Urothelium cell line (cell line): ENCODE data around the gene NT5E.
"Not testable (repeated sequence)": the region's sequence is repeated elsewhere in the genome, so short reads cannot be mapped to it uniquely, and the experiment has no call there.

ENCODE experiments used
- DNase-seq: peaks from one replicate; pipeline ENCODE4 v3.0.0; 2011; ENCODE audit warnings: low spot score, mixed read lengths
- FAIRE-seq: peaks from 2 replicates; lab custom pipeline; 2011; peaks lifted over from hg19 to GRCh38; lab: Jason Lieb, UNC

The NT5E gene

GRCh38 chr6:85449818-85450759 is at the start of gene NT5E:
Gene NT5E (plus strand): TSS chr6:85450083. CDS start chr6:85450140, 57 bp downstream.
- FAIRE-seq, result no peak
- DNase-seq, result no peak

DNA sequence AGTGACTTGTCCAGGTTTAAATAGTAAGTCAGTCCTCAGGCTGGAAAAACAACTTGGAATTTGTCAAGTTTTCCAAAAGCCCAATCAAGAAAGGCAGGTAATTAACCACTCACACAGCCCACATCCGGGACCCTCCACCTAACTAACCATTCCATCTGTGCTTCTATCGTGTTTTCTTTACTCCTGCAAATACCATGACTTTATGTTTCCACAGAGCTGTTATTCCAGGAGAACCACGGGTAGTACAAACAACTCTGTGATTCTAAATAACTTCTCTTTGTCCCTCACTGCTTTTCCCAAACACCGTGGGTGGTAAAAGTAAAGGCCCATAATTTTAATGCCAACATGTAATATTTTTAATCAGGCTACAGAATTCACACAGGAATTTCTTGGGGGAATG is 49.6 kb upstream of the NT5E start:
- DNase-seq (no peak), FAIRE-seq (no peak)

- FAIRE-seq, result no peak
Observed at GRCh38 chr6:85401186-85402021, 48.5 kb upstream of the NT5E start.

DNA sequence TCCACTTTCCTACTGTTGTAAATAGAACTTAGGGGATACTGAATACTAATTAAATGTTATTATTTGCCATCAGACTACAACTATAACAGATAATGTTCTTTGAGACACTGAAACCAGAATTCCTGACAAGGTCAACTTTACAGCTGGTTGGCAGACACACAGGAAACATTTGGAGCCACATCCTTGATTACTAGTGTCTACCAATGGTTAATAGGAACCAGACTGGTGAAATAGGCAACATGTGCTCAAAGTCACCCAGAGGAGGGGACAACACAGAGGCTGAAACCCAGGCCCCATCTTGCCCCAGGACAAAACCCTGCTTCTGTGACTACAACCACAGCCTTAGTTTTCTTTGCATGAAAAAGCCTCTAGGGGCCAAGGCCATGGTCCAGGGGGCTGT is 47.8 kb upstream of the NT5E start:
- FAIRE-seq, result no peak

More at GRCh38 chr6:85401186-85402021, 48.5 kb upstream of the NT5E start:
- no peak for DNase-seq

DNA sequence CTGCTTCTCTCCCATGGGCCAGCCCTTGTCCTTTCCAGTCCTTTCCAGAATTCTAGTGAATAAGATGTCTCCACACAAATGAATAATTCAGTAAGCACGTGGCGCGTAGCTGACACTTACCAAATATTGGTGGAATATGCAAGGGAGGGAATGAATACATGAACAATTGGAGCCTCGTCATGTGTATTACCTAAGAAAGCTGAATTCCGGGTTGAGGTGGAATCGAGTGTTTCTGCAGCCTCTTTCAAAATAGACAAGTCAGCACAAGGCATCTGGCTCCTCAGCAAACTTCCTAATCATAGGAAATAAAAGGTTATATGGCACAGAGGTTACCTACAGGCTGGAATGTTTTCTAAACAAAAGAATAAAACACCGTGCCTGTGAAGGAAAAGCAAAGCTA is 47.0 kb upstream of the NT5E start:
- DNase-seq (no peak), FAIRE-seq (no peak)

More for the DNA sequence above, 47.8 kb upstream of the NT5E start:
- no peak for DNase-seq

DNA sequence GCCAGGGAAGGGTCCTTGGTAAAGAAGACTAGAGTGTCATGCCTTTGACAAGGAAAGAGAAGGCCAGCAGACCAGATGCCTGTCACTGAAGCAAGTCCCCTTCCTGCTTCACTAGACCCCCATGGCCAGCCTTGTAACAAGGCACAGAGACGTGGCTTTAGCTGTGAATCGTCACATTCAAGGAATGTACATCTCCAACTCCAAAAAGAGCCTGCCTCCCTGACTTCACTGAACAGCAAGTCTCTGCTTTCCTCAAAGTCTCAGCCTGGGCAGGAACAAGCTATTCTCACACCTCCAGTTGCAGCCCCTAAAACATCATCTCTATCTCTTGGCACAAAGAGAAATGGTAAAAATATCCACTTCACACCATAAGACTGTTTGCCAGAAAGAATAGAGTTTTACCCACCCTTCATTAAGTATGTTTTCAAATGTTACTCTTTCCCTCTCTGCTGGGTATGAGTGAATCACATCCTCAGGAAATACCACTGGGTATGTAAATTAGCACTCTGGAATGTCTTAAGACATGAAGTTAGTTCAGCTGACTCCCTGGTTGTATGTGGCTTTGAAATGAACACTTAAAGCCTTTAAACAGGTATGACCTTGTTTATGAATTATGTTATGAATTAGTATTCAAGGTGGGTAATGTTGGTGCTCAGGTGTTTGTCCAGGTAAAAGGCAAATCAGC is 46.4 kb upstream of the NT5E start:
- FAIRE-seq (no peak), DNase-seq (peak; percentile 41)

- not testable (repeated sequence) for DNase-seq
Observed at GRCh38 chr6:85404016-85404563, 45.8 kb upstream of the NT5E start.

GRCh38 chr6:85404564-85405174 is 45.2 kb upstream of the NT5E start:
- FAIRE-seq, result no peak

More at GRCh38 chr6:85404016-85404563, 45.8 kb upstream of the NT5E start:
- not testable (repeated sequence) for FAIRE-seq

GRCh38 chr6:85405175-85405852 is 44.6 kb upstream of the NT5E start:
- no peak for FAIRE-seq
- DNase-seq, result no peak

More at GRCh38 chr6:85404564-85405174, 45.2 kb upstream of the NT5E start:
- DNase-seq, result peak; percentile 63

- DNase-seq (no peak), FAIRE-seq (no peak)
Observed at GRCh38 chr6:85405853-85406198, 44.1 kb upstream of the NT5E start.

- FAIRE-seq (no peak), DNase-seq (no peak)
Observed at GRCh38 chr6:85406641-85407075, 43.2 kb upstream of the NT5E start.

DNA sequence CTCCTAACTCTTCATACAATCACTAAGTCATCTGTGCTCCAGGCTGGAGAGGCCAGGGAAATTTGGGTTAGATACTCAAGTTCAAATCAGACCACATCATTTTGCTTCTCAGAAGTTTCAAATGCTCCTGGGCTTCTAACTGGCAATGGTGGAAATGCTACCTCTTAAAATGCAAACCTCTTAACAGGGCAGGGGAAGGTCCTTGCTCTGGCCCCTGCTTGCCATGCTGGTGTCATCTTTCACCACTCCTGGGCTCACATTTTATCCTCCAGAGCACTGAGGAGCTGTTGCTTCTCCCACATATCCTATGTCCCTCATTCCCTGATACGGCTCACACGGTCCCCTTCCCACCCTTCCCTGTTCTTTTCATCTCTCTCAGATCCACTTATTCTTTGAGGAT is 41.8 kb upstream of the NT5E start:
- DNase-seq, result no peak

GRCh38 chr6:85412911-85413430 is 36.9 kb upstream of the NT5E start:
- DNase-seq (no peak), FAIRE-seq (no peak)

More for the DNA sequence above, 41.8 kb upstream of the NT5E start:
- no peak for FAIRE-seq

GRCh38 chr6:85416049-85416448 is 33.8 kb upstream of the NT5E start:
- no peak for DNase-seq
- no peak for FAIRE-seq

- no peak for FAIRE-seq
- no peak for DNase-seq
Observed at GRCh38 chr6:85416766-85417165, 33.1 kb upstream of the NT5E start.

DNA sequence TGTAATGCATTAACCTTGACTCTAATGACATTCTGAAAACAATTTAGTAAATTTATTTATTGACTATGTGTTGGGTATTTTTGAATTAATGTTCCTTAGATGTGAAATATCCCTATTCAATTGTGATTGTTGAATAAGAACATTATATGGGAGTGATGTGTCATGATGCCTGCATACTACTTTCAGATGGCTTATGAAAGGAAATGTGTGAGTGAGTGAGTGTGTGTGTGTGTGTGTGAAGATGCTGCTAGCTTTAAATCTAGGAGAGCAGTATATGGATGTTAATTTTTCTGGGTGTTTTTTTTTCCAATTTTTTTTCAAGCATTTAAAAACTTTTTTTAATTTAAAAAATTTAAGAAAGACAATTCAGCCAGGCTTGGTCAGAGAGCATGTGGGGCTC is 32.5 kb upstream of the NT5E start:
- FAIRE-seq, result no peak

GRCh38 chr6:85418059-85418458 is 31.8 kb upstream of the NT5E start:
- DNase-seq (peak; percentile 25), FAIRE-seq (no peak)

More for the DNA sequence above, 32.5 kb upstream of the NT5E start:
- DNase-seq, result no peak

DNA sequence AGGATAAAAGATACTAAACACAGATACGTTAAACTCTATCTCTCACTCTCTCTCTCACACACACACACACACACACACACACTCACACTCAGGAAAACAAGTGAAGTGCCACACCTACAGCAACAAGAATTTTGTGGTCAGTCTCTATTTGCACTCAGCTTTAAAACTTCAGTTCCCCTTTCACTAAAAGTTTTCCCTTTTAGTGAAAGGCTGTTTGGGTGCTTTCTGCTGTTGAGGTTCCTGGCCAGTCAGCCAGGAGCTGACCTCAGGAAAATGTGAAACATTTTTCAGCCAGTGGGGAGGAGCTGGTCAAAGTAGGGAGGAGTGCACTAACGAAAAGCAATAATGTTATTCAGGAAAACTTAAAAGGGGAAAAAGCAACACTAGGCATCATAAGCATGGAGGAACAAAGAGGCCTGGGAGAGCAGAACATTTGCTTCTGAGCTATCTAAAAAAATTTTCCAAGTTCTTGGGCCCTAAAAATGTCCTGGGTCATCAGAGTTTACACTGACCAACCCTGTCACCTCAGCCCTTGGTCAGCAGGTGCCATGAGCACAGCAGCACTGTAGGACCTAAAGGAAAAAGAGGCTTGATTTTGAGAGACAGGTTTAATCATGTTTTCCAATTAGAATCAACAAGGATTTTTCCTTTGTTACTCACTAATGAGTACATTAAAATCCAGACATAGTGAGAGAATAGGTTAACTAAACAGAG is 30.7 kb upstream of the NT5E start:
- FAIRE-seq (no peak), DNase-seq (no peak)

DNA sequence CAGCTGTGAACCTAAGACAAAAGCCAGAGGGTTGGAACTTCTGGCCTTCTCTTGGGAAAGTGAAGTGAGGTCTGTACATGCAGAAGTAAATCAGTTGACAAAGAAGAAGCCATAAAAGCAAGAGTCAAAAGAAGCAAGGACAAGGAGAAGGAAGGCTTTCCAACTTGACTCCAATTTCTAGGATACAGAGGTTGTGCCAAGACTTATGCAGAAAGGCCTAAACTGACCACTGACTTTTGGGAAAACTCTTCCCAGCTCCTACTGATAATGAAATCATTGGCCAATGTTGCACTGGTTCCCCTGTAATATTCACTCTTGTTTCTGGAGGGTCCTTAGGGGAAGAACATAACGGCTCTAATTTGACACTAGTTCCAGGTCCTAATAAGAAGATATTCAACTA is 29.3 kb upstream of the NT5E start:
- no peak for FAIRE-seq
- no peak for DNase-seq
